Left ventricle myocardium inferior (tissue), 1 donor: Measurements from ENCODE around the gene SLC5A11. TPM values are rescaled to one million over a fixed set of nuclear protein-coding genes. Genes with fewer than 3 reads are reported as not detected.
"Not testable (repeated sequence)": the region's sequence is repeated elsewhere in the genome, so short reads cannot be mapped to it uniquely, and the experiment has no call there.

Experiments
- DNase-seq: peaks from one replicate; pipeline ENCODE4 v3.0.0-alpha.2; 2020
- H3K27ac ChIP-seq: fragments of 200-600 bp; replicated peaks from 2 replicates; pipeline ENCODE4 v1.8.0; 2021
- H3K27me3 ChIP-seq: fragments of 200-600 bp; 2 replicates; pipeline ENCODE4 v1.8.0; 2021; ENCODE audit warnings: low read depth
- H3K36me3 ChIP-seq: fragments of 200-600 bp; 2 replicates; pipeline ENCODE4 v1.8.0; 2021
- H3K4me1 ChIP-seq: fragments of 200-600 bp; 2 replicates; pipeline ENCODE4 v1.8.0; 2021
- H3K4me3 ChIP-seq: fragments of 200-600 bp; 2 replicates; pipeline ENCODE4 v1.8.0; 2021; ENCODE audit warnings: mild to moderate bottlenecking, moderate library complexity
- H3K9me3 ChIP-seq: fragments of 200-600 bp; replicated peaks from 2 replicates; pipeline ENCODE4 v1.8.0; 2021
- intact Hi-C: fragments of 100-400 bp; cut with micrococcal nuclease; formaldehyde crosslinking; loops from one replicate; pipeline ENCODE4 v1.11.0; 2022
- total RNA-seq: library from RNA; stranded (reverse); fragmentation: NEBNext Ultra II Directional; extraction: Animal tissue kit (Norgen Biotek cat#: 25700); gene quantifications from one replicate; pipeline ENCODE4 v1.2.1, GENCODE V29; 2021
- TF ChIP-seq, protein P1 (sequence below): fragments of 200-600 bp; IDR thresholded peaks from 2 replicates; pipeline ENCODE4 v1.8.0; 2021; ENCODE audit warnings: antibody characterized with exemption, mild to moderate bottlenecking, borderline replicate concordance
- donor health status: DM: no; HTN: yes; CAD: no; lungs with severe emphysema.

Gene SLC5A11
- total RNA-seq, 1 donor from 2014 or later: 0.14 TPM

DNA sequence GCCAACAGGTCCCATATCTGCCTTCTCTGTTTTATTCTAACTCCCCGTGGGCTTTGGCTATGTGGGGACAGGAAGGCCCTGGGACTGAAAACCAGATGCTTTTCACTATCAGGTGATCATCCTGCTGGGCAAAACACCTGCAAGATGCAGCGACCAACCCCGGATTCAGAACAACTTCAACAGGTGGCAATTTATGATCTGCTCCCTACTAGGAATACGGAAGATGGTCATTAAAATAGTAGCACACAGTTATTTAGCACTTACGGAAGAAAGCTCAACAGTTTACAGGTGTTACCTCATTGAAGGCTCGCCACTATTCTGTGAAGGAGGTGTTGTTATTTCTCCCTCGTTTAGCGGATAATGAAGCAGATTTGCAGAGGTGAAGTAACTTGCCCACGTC is 7.8 kb upstream of the SLC5A11 start:
- intact Hi-C loops: no loop called here
- DNase-seq: no peak
- Histone ChIP-seq H3K4me3 (no peak overlapping the region), H3K4me1 (peaks cover 8% of the 10 kb centered on the region), H3K27me3 (no peaks in the 10 kb centered on the region), H3K36me3 (no peaks in the 10 kb centered on the region), H3K9me3 (no peaks in the 10 kb centered on the region), H3K27ac (no peak overlapping the region)
- TF ChIP-seq, protein P1, sequence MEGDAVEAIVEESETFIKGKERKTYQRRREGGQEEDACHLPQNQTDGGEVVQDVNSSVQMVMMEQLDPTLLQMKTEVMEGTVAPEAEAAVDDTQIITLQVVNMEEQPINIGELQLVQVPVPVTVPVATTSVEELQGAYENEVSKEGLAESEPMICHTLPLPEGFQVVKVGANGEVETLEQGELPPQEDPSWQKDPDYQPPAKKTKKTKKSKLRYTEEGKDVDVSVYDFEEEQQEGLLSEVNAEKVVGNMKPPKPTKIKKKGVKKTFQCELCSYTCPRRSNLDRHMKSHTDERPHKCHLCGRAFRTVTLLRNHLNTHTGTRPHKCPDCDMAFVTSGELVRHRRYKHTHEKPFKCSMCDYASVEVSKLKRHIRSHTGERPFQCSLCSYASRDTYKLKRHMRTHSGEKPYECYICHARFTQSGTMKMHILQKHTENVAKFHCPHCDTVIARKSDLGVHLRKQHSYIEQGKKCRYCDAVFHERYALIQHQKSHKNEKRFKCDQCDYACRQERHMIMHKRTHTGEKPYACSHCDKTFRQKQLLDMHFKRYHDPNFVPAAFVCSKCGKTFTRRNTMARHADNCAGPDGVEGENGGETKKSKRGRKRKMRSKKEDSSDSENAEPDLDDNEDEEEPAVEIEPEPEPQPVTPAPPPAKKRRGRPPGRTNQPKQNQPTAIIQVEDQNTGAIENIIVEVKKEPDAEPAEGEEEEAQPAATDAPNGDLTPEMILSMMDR: no peak

DNA sequence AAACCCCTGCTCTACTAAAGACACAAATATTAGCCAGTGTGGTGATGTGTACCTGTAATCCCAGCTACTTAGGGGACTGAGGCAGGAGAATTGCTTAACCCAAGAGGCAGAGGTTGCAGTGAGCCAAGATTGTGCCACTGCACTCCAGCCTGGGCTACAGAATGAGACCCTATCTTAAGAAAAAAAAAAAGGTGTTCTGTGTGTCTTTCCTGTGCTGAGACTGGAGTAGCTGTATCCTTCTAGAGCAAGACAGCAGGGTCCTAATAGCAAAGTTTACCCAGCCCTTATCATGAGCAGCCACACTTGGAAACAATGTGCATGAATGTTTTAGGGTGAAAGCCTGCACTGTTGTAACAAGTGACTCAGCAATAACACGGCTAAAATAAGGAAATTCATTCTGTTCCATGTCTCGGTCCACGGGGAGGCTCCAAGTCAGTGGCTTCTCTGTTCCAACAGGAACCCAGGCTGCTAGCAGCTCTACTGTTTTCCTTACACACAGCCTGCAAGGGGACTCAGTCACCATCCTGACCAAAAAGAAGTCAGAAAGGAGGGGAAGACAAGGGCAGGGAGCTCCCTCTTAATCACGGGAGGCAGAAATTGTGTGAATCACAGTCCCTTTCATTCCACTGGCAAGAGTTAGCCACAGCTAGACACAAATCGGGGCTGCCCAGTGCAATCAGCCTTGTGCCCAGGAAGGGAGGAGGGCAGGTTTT is 7.1 kb upstream of the SLC5A11 start:
- Histone ChIP-seq H3K4me3 (no peak overlapping the region), H3K36me3 (no peaks in the 10 kb centered on the region), H3K27ac (no peak overlapping the region), H3K4me1 (peaks cover 8% of the 10 kb centered on the region), H3K27me3 (no peaks in the 10 kb centered on the region), H3K9me3 (no peaks in the 10 kb centered on the region)
- intact Hi-C loops: no loop called here
- DNase-seq: no peak
- TF ChIP-seq, protein P1: no peak

DNA sequence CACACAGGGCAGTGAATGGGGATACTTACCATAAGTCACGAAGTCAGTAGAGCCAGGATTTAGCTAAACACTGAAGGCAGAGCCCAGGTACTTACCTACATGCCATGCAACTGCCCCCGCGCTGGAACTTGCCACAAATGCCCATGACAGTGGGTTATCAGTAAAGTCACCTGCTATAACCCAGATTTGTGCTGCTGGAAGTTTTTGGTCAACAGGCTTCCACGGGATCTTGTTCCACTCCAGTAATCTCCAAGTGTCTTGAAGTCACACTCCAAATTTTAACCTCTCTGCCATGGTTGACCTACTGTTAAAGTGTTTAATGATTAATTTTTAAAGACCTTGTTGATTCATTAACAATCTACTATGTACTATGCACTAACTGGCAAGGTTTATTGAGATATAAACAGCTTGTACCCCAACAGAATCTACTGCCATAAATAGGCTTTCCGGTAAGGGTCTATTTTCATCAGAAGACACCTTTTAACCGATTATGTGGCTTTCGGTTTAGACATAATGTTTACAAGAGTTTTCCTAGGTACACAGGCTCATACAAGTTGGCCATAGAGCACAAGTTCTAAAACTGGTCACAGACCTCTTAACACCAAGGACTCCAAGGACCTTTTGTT is 6.3 kb upstream of the SLC5A11 start:
- H3K9me3 ChIP-seq: no peaks in the 10 kb centered on the region
- H3K4me3 ChIP-seq: no peak overlapping the region
- no peak for DNase-seq
- no peaks in the 10 kb centered on the region for H3K27me3 ChIP-seq
- no peak overlapping the region for H3K27ac ChIP-seq
- intact Hi-C loops: no loop called here
- H3K4me1 ChIP-seq: peaks cover 8% of the 10 kb centered on the region
- H3K36me3 ChIP-seq: no peaks in the 10 kb centered on the region
- TF ChIP-seq, protein P1: no peak

DNA sequence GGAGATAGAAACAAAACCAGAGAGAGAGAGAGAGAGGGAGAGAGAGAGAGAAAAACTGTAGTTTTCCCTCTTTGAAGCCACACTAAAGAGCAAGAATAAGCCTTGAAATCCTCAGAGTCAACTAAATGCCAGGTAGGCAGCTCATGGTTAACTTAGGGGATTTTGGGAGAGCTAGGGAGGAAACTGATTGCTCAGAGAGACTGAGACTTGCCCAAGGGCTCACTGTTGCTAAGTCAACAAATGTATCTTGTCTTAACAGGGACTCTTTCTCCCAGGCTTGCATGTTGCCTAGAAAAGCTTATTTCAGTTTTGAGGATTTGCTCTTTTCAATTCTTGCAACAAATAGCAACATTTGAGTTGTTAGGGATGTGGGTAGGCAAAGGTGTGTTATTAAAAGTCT is 4.5 kb upstream of the SLC5A11 start:
- intact Hi-C loops: no loop called here
- H3K9me3 ChIP-seq: no peaks in the 10 kb centered on the region
- H3K36me3 ChIP-seq: no peaks in the 10 kb centered on the region
- H3K27ac ChIP-seq: no peak overlapping the region
- TF ChIP-seq, protein P1: no peak
- H3K4me3 ChIP-seq: no peak overlapping the region
- no peaks in the 10 kb centered on the region for H3K27me3 ChIP-seq
- DNase-seq: no peak
- H3K4me1 ChIP-seq: peaks cover 8% of the 10 kb centered on the region

DNA sequence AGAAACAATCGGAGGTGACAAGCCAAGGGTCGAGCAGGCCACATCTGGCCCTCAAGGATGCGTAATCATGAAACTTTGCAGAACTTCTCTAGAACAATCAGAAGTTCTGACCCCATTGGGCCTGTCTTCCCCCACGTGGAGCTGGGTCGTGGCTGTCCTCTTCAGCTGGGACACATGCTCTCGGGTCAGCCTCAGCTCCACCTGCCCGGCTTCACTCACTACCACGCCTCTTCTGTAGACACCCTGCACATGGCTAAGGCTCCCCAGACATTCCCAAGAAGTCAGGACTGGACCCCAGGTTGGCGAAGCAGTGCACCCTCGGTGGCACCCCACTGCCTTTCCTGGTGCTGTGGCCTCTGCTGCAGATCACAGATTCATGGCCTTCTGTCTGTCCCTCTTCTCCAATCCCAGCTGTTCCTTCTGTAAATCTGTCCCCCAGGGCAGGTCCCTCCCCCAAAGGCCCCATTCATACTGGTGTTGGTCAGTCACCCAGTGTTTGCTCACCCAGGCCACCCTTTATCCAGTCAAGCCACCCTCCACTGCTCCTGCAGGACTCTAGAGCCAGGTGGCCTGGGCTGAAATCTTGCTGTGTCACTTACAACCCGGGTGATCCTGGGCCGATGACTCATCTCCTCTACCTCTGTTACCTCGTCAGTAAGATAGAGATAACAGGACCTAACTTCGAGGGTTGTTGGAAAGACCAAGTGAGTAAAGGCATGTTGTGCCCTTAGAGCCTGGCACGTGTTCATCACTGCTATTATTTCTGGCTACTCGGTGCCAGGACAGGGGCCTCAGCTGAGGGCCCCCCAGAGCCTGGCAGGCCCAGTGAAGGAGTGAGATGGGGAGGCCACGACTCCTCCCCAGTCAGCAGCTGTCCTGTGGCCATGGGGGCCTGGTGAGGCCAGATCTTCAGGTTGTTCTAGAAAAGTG is 1.4 kb upstream of the SLC5A11 start:
- no peaks in the 10 kb centered on the region for H3K27me3 ChIP-seq
- TF ChIP-seq, protein P1: no peak
- intact Hi-C loops: no loop called here
- no peaks in the 10 kb centered on the region for H3K9me3 ChIP-seq
- H3K4me1 ChIP-seq: peaks cover 3% of the 10 kb centered on the region
- H3K27ac ChIP-seq: no peak overlapping the region
- no peak for DNase-seq
- no peaks in the 10 kb centered on the region for H3K36me3 ChIP-seq
- H3K4me3 ChIP-seq: no peak overlapping the region

DNA sequence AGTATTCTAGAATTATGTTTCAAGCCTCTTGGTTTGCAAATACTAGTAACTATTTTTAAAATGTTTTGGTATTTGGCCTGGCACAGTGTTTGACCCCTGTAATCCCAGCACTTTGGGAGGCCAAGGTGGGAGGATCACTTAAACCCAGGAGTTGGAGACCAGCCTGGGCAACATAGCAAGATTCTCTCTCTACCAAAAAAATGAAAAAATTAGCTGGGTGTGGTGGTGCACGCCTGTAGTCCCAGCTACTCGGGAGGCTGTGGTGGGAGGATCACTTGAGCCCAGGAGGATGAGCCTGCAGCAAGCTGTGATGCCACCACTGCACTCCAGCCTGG is 765 bp upstream of the SLC5A11 start:
- intact Hi-C loops, H3K4me1 ChIP-seq, H3K4me3 ChIP-seq, DNase-seq, H3K27me3 ChIP-seq, H3K36me3 ChIP-seq, H3K27ac ChIP-seq, H3K9me3 ChIP-seq: not testable (repeated sequence)
